ENCODE results near the gene TSPEAR.

DNA sequence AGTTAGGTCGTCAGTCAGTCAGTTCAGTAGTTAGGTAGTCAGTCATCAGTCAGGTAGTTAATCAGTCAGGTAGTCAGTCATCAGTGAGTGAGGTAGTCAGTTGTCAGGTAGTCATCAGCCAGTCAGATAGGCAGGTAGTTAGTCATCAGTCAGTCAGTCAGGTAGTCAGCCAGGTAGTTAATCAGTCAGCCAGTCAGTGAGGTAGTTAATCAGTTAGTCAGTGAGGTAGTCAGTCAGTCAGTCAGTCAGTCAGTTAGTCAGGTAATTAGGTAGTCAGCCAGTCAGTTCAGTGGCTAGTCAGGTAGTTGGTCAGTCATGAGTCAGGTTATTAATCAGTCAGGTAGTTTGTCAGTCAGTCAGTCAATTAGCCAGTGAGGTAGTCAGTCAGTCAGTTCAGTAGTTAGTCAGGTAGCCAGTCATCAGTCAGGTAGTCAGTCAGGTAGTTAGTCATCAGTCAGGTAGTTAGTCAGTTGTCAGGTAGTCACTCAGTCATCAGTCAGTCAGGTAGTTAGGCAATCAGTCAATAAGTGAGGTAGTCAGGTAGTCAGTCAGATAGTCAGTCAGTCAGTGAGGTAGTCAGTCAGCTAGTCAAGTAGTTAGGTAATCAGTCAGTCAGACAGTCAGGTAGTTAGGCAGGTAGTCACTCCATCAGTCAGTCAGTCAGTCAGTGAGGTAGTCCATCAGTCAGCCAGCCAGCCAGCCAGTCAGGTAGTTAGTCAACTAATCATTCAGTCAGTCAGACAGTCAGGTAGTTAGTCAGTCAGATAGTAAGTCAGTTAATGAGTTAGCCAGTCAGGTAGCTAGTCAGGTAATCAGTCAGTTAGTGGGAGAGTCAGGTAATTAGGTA lies 187.6 kb downstream of the TSPEAR start:
- no peak for TF ChIP-seq XRCC5 (optimal IDR thresholded peaks at IDR 0.05; ENCODE audit: low read length)
- TF ChIP-seq ZNF7 (CRISPR knock-in tag; IDR thresholded peaks at IDR 0.05): no peak
- no peak for TF ChIP-seq ZXDC (CRISPR knock-in tag; IDR thresholded peaks at IDR 0.05)
- TF ChIP-seq, protein P1, sequence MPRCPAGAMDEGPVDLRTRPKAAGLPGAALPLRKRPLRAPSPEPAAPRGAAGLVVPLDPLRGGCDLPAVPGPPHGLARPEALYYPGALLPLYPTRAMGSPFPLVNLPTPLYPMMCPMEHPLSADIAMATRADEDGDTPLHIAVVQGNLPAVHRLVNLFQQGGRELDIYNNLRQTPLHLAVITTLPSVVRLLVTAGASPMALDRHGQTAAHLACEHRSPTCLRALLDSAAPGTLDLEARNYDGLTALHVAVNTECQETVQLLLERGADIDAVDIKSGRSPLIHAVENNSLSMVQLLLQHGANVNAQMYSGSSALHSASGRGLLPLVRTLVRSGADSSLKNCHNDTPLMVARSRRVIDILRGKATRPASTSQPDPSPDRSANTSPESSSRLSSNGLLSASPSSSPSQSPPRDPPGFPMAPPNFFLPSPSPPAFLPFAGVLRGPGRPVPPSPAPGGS (CRISPR knock-in tag; IDR thresholded peaks at IDR 0.05): no peak
- TF ChIP-seq RAD21 (CRISPR knock-in tag; IDR thresholded peaks at IDR 0.05): no peak
- TF ChIP-seq ZC3H4 (CRISPR knock-in tag; IDR thresholded peaks at IDR 0.05; ENCODE audit: borderline replicate concordance): no peak
- no peak for TF ChIP-seq EZH2 (conservative IDR thresholded peaks at IDR 0.05; ENCODE audit: low read depth, low read length)
- no peak for TF ChIP-seq FOSL2 (CRISPR knock-in tag; IDR thresholded peaks at IDR 0.05)
- TF ChIP-seq ZNF776 (CRISPR knock-in tag; IDR thresholded peaks at IDR 0.05): no peak
- no peak for TF ChIP-seq CTCF (CRISPR knock-in tag; IDR thresholded peaks at IDR 0.05)
- TF ChIP-seq TERF1 (CRISPR knock-in tag; IDR thresholded peaks at IDR 0.05): no peak
- TF ChIP-seq ZNF883 (CRISPR knock-in tag; IDR thresholded peaks at IDR 0.05; ENCODE audit: not compliant biosample characterization): no peak
